Upper lobe of left lung (tissue), 6 donors: ENCODE measurements around the gene UBE2D4. TPM values are rescaled to one million over a fixed set of nuclear protein-coding genes. Genes with fewer than 3 reads are reported as not detected.
"Not testable (repeated sequence)": the region's sequence is repeated elsewhere in the genome, so short reads cannot be mapped to it uniquely, and the experiment has no call there.

Experiments used
- ATAC-seq, 2 donors: fragments of 200-7000 bp; cut with Tn5 transposase; one replicate each; pipeline ENCODE4 v1.9.1; 2022; ENCODE audit warnings: mild to moderate bottlenecking in 2 of 2, moderate library complexity in 2 of 2; ENCODE audit not compliant: low FRiP score in 2 of 2
- DNase-seq, 2 donors: peaks; one replicate each; pipeline ENCODE4 v3.0.0-alpha.2; 2019 to 2020
- H3K27ac ChIP-seq, 4 donors: fragments of 200-600 bp; sonication (generic); one replicate each; pipeline ENCODE4 v1.5.1; 2016 to 2019
- H3K27me3 ChIP-seq, 4 donors: fragments of 200-600 bp; sonication (generic); one replicate each; pipeline ENCODE4 v1.5.1; 2017 to 2019
- H3K36me3 ChIP-seq, 4 donors: fragments of 200-600 bp; sonication (generic); one replicate each; pipeline ENCODE4 v1.5.1; 2016 to 2019
- H3K4me1 ChIP-seq, 4 donors: fragments of 200-600 bp; sonication (generic); one replicate each; pipeline ENCODE4 v1.5.1; 2018 to 2019
- H3K4me3 ChIP-seq, 4 donors: fragments of 200-600 bp; sonication (generic); one replicate each; pipeline ENCODE4 v1.5.1; 2017 to 2019; ENCODE audit warnings: mild to moderate bottlenecking in 2 of 4, moderate library complexity in 1 of 4
- H3K9me3 ChIP-seq, 4 donors: fragments of 200-600 bp; sonication (generic); one replicate each; pipeline ENCODE4 v1.5.1; 2018 to 2019
- WGBS, 2 donors: methylation state at CpG; one replicate each; pipeline ENCODE4 v1.1.5; 2017 to 2018; 5-methylcytosine and 5-hydroxymethylcytosine counted together
- total RNA-seq, 6 donors: library from RNA; depleted of rRNA in 4 of 6; stranded (reverse); fragments of >200 nt in 4 of 6; gene quantifications; one replicate each; pipeline versions ENCODE4 v1.1.0 to v1.2.1, GENCODE V29; 2016 to 2021
- donor health status: DM: no; HTN: no; CAD: no; lungs with moderate emphysema.
- donor health status: DM: no; HTN: yes; CAD: no; lungs with severe emphysema.

UBE2D4 gene
- total RNA-seq, 6 donors from 2014 or later: 4.9 to 24.9 (median 17.4) TPM

- not testable (repeated sequence) for H3K36me3 ChIP-seq, H3K27me3 ChIP-seq, ATAC-seq, H3K4me1 ChIP-seq, DNase-seq, H3K9me3 ChIP-seq, H3K4me3 ChIP-seq, H3K27ac ChIP-seq
- 100% methylated on average over 3 of the region's 3 CpGs; no CpG with 5 or more reads in 1 of the 2 donors for WGBS, 2 donors
Observed at GRCh38 chr7:43997532-43997931, 71.3 kb downstream of the UBE2D4 start, which contains the start of gene SPDYE1. SPDYE1 (plus strand) TSS chr7:43997897; CDS start chr7:43999950, 2,053 bp downstream.

Other genes with a start within 250 kb of the UBE2D4 start
- 10 to 100 TPM; 37.5 to 65.9 (median 44.9) TPM for gene COA1, start 196.9 kb upstream of the UBE2D4 start, total RNA-seq
- 100 to 1,000 TPM in 5 of 6 donors, 10 to 100 TPM in 1; 77.5 to 112 (median 105) TPM for gene BLVRA, start 167.8 kb upstream of the UBE2D4 start, total RNA-seq
- 10 to 100 TPM; 28.7 to 80.0 (median 53.6) TPM for gene MRPS24, start 56.9 kb upstream of the UBE2D4 start, total RNA-seq
- 10 to 100 TPM; 24.1 to 31.4 (median 29.4) TPM for gene URGCP, start 19.8 kb upstream of the UBE2D4 start, total RNA-seq
- gene SPDYE1, start 71.5 kb downstream of the UBE2D4 start, total RNA-seq: not detected
- 100 to 1,000 TPM in 5 of 6 donors, 10 to 100 TPM in 1; 81.8 to 169 (median 130) TPM for gene DBNL, start 118.3 kb downstream of the UBE2D4 start, total RNA-seq
- under 1 TPM in 4 of 6 donors, not detected in 2; 0.26 to 0.91 (median 0.75) TPM for gene PGAM2, start 139.1 kb downstream of the UBE2D4 start, total RNA-seq
- 100 to 1,000 TPM in 1 of 6 donors, 10 to 100 TPM in 5; 17.3 to 178 (median 37.1) TPM for gene POLM, start 156.1 kb downstream of the UBE2D4 start, total RNA-seq
- gene AEBP1, start 177.9 kb downstream of the UBE2D4 start, total RNA-seq: 100 to 1,000 TPM in 2 of 6 donors, 10 to 100 TPM in 4; 34.1 to 241 (median 92.7) TPM
- gene POLD2, start 197.1 kb downstream of the UBE2D4 start, total RNA-seq: 10 to 100 TPM; 27.2 to 70.1 (median 52.5) TPM
- not detected for gene MYL7, start 214.9 kb downstream of the UBE2D4 start, total RNA-seq